ENCODE data around the gene DIP2C.

DIP2C gene

DNA sequence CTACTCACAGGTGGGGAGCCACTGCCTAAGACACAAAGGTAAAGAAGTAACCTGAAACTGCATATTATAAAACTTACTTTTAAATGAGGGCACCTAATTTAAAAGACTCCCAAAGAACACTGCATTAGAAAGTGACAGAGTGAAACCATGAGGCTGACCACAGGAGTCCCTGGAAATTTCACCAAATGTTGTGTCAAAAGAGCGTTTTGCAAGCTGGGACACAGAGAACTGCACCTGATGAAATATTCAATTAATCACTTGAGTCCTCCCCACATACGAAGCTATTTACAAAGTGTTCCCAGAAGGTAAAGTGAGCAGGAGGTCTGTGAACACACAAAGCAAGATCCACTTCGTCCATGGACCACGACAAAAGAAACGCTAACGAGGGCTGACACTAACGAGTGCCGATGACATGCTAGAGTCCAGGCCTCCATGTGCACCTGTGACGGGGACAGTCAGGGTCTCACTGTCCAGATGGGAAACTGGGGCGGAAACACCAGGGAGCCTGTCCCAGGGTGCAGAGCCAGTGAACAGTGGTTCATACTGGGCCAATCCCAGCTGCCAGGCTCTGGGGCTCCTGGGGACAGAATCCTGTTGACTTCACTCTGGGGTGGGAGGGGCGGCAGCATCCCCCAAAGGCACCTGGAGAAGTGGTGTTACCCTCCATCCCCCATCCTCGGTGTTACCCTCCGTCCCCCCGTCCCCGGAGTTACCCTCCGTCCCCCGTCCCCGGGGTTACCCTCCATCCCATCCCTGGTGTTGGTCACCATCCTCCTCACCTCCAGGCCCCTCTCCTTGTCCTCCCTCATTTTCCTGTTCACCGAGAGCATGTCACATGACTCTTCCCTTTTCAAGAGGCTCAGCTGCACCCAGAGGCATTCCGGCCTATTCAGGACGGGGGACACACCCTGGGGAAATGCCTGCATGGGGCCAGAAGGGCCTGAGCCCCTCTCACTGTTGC, 63.4 kb downstream of the DIP2C start:
- DNase-seq (ENCODE audit: low spot score): no peak

DNA sequence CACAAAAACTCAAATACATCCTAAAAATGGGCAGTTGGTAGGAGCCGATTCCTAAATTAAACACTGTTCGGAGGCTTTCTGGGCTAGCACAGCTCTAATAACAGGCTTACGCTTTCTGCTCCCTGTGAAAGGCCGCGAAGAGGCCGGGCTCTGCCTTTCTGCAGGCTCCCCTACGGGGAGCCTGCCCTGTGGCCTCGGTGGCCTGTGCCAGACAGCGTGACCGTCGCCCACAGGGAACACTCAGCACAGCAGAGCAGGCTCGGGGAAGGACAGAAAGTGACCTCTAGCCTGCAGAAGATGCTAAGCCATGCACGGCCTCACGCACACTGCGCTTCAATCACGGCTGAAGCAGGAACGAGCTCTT, 64.2 kb downstream of the DIP2C start:
- no peak for DNase-seq (ENCODE audit: low spot score)

- DNase-seq (ENCODE audit: low spot score): no peak
Measured at GRCh38 chr10:624605-625332, 64.7 kb downstream of the DIP2C start.

GRCh38 chr10:624312-624604, 65.2 kb downstream of the DIP2C start:
- DNase-seq (ENCODE audit: low spot score): no peak

DNA sequence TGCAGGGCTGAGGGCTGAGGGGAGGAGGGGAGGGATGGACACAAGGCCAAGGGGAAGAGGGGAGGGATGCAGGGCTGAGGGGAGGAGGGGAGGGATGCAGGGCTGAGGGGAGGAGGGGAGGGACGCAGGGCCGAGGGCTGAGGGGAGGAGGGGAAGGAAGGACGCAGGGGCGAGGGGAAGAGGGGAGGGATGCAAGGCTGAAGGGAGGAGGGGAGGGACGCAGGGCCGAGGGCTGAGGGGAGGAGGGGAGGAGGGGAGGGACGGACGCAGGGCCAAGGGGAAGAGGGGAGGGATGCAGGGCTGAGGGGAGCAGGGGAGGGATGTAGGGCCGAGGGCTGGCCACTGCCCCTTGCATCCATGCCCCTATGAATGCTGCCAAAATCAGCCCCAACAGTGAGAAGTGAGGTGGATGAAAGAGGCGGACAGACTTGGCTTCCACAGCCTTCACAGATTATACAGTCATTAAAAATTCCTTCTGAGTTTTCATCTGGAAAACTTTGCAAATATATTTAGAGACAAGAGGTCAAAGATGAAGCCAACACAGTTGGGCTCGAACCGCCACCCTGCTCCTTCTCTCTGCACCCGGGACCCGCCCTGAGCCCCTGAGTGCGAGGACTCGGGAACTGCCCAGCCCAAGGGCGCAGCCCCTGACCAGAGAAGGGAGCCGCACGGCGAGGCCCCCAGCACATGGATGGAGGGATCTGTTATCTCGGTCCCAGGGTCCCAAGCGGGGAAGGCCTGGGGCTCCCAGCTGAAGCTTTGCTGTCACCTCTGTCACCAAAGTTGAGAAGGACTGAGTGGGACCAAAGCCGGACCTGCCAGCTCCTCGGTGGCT, 65.8 kb downstream of the DIP2C start:
- DNase-seq (ENCODE audit: low spot score): no peak

DNA sequence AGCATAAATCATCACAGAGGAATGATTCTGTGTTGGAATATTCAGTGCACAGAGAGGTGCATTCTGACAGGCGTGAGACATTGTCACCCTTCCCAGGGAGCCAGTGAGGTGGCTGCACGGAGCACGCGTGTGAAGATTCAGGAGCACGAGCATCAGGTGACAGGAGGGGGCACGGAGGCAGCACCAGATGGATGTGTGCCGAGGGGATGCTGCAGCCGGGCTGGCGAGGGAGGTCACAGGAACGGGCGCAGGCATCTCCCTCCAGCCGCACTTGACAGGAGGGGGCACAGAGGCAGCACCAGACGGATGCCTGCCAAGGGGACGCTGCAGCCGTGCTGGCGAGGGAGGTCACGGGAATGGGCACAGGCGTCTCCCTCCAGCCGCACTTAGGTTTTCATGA, 66.5 kb downstream of the DIP2C start:
- no peak for DNase-seq (ENCODE audit: low spot score)

- DNase-seq (ENCODE audit: low spot score): no peak
Measured at GRCh38 chr10:621981-622740, 67.3 kb downstream of the DIP2C start.

GRCh38 chr10:621513-621912, 68.0 kb downstream of the DIP2C start:
- DNase-seq (ENCODE audit: low spot score): no peak

- DNase-seq (ENCODE audit: low spot score): no peak
Measured at GRCh38 chr10:620971-621370, 68.5 kb downstream of the DIP2C start.

DNA sequence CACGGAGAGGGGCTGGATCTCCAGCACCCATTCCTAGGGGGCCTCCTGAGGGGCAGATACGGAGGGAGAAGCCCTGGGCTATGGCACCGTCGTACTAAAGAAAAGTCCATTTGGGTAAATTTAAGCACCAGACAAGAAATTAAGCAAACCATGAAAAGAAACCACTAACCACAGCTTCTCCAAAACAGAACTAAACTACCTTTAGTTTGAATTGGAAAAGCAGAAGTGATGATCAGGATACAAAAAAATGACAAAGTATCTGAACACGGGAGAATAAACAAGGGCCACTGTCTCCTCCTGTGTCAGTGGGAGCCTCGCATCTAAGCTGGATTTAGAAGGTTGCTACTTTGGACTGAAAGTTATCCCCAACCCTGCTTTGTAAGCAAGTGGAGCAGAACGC, 69.1 kb downstream of the DIP2C start:
- no peak for DNase-seq (ENCODE audit: low spot score)

- DNase-seq (ENCODE audit: low spot score): no peak
Measured at GRCh38 chr10:619710-620109, 69.8 kb downstream of the DIP2C start.

GRCh38 chr10:618229-618989, 71.1 kb downstream of the DIP2C start:
- no peak for DNase-seq (ENCODE audit: low spot score)

- DNase-seq (ENCODE audit: low spot score): no peak
Measured at GRCh38 chr10:617471-617870, 72.0 kb downstream of the DIP2C start.

GRCh38 chr10:615583-616152, 73.8 kb downstream of the DIP2C start:
- no peak for DNase-seq (ENCODE audit: low spot score)

GRCh38 chr10:614790-615582, 74.5 kb downstream of the DIP2C start:
- DNase-seq (ENCODE audit: low spot score): no peak

DNA sequence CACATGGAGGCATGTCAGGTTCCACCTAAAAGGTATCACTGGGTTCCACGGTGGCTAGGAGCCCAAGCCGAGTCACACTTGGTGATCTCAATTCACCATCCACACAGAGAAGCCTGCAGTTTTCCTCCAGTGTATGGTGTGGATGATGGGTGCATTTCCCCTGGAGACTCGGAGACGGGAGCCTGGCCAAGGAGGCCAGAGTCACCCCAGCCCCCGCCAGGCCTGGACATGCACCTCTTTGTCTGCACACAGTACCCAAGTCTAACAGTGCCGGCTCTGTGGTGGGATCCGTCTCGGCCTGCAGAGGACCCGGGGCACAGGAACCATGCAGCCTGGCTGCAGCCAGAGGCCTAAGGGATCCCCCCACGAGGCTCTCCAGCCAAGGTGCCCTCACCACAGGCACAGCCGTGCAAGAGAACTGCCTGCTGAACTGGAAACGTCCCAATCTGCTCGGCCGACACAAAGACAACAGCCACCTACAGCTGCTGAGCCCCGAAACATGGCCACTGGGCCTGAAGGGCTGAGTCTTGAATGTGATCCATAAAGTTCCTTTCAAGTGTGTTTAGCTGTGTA, 75.2 kb downstream of the DIP2C start:
- DNase-seq (ENCODE audit: low spot score): no peak

GRCh38 chr10:613271-614138, 76.0 kb downstream of the DIP2C start:
- DNase-seq (ENCODE audit: low spot score): no peak

DNA sequence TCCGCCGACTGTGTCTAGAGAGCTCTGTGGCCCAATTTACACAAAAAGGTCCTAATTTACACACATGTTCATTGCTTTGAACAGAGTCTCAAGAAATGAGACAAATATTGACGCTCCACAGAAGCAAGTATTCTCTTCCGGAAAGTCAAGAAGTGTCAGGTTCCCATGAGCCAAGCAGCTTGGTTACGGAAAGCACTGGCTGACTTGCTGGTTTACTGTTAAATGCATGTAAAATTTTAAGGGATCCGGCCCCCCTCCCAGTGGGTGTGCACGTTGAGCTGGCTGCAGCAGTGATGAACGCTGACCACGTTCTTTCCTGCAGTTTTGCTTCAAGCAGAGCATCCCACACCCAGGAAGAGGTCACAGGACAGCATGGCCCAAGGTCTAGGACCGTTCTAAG, 76.8 kb downstream of the DIP2C start:
- no peak for DNase-seq (ENCODE audit: low spot score)
